GM21423 (cell line): ENCODE data around the gene TRIO.
A peak's percentile ranks its signal among the peaks of the same experiment; 100 is the strongest.

Source experiments
- ATAC-seq: cut with Tn5 transposase; IDR thresholded peaks from one replicate; pipeline ENCODE4 v1.9.1; 2021; ENCODE audit warnings: mild to moderate bottlenecking, moderate library complexity; ENCODE audit not compliant: unreplicated experiment

TRIO gene

DNA sequence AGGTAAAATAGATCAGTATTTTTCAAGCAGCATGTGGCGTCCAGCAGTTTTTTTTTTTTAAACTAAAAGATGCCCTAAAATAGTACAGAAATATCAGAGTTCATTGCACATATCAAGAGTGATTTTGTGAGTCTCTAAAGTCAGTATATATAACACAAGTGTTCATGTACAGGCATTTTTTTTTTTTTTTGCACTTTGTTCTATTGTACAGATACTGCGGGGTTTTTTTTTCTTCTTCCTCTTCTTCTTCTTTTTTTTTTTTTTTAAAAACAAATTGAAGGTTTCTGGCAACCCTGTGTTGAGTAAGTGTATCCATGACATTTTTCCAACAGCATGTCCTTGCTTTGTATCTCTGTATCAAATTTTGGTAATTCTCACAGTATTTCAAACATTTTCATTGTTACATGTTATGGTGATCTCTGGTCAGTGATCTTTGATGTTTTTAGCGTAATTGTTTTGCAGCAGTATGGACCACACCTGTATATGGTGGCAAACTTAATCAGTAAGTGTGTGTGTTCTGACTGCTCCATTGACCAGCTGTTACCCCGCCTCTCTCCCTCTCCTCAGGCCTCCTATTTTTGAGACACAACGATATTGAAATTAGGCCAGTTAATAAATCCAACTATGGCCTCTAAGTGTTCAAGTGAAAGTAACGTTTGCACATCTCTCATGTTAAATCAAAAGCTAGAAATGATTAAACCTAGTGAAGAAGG, 76.8 kb downstream of the TRIO start:
- ATAC-seq = no peak

DNA sequence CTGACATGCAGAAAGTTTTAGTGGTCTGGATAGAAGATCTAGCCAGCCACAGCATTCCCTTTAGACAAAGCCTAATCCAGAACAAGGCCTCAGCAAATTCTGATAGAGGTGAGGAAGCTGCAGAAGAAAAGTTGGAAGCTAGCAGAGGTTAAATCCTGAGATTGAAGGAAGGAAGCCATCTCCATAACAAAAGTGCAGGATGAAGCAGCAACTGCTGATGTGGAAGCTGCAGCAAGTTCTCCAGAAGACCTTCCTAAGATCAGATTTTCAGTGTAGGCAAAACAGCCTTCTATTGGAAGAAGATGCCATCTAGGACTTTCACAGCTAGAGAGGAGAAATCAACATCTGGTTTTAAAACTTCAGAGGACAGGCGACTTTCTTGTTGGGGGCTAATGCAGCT, 77.5 kb downstream of the TRIO start:
- no peak for ATAC-seq

- ATAC-seq = no peak
Observed at GRCh38 chr5:14221732-14222131, 78.6 kb downstream of the TRIO start.

GRCh38 chr5:14222206-14222605, 79.1 kb downstream of the TRIO start:
- no peak for ATAC-seq

DNA sequence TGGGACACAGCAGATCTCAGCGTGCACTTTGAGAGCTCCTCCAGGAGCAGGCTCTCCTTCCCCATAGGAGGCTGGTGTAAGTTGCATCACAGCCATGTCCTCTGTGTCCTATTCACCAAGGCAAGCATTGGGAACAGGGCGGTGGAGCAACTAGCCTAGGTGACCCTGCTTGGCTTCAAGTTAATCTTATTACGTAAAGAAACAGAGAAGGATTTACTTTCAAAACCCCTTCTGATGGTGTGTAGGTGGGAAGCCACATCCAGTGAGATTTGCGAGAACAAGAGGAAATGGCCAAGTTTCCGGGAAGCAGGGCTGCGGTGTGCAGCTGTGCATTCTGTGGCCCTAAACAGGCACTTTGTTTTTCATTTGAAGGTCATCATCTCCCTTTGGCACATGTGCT, 80.2 kb downstream of the TRIO start:
- no peak for ATAC-seq

DNA sequence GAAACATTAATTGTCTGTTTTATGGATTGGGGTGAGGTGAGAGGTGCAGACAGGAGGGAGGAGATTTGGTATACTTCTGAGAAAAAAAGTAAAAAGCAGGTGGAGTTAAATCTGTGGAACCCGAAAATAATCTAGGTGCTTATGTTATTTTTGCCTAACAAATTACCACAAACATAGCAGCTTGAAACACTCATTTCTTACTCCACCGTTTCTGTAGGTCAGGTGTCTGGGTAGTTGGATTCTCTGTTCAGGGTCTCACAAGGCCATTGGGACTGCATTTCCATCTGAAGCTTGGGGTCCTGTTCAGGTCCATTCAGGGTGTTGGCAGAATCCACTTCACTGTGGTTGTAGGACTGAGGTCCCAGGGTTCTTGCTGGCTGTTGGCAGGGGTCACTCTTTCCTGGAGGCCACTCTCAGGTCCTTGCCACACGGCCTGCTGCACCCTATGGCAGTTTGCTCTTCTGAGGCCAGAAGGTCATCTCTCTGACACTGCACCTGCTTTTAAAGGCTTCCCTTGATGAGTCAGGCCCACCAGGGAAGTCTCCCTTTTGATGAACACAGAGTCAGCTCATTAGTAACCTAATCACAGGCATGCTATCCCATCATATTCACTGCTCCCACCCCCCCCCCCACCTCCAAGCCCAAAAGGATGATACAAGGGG, 82.2 kb downstream of the TRIO start:
- no peak for ATAC-seq

- ATAC-seq = no peak
Observed at GRCh38 chr5:14226149-14226548, 83.0 kb downstream of the TRIO start.

GRCh38 chr5:14226554-14226953, 83.4 kb downstream of the TRIO start:
- ATAC-seq = no peak

GRCh38 chr5:14226992-14227391, 83.8 kb downstream of the TRIO start:
- no peak for ATAC-seq

DNA sequence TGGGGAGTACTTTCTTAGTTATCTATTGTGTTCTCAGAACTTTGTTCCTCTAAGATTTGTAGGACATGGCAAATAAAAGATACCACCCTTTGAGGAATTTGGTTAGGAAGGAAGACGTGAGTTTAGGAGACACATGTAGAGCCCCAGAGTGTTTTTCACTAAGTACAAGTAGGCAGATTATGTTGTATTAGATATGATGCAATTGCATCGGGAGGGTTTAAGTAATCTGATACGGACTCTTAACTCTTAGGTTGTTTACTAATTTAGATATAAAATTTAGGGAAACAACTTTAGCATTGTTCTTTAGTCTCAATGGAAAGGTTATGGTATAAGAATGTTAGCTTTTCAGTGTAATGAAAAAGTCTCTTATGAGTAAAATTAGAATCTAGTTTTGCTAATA, 84.4 kb downstream of the TRIO start:
- no peak for ATAC-seq

- no peak for ATAC-seq
Observed at GRCh38 chr5:14228219-14228618, 85.1 kb downstream of the TRIO start.

DNA sequence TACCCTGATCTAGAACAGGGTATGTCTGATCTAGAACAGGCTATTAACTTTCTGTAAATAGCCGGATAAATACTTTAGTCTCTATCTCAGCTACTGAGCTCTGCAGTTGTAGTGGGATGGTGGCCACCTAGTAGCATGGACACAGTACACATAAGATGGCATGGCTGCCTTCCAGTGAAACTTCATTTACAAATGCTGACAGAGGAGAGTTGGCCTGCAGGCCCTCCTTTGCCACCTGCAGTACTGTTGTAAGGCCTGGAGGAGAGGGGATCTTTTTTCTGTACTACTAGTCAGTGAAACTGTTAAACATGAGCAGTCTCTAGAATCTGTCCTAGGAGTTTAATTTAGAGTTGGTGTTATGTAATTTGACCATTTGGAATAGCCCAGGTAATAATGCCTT, 86.0 kb downstream of the TRIO start:
- ATAC-seq = no peak

DNA sequence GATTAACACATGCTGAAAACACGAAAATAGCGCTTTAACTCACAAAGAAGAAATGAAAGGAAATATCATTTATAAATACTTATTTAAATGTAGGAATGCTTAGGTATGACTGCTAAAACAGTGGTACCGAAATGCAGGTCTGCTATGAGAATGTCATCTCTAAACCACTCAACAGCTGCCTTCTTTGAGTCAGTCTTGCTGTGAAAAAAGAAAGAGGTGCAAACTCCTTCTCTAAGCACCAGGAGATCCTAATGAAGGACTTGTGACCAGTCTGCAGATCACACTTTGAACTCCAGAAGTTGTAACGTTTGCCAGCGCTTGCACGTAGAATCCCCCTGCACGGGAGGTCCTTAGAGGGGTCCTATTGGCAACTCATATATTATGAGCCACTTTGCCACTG, 86.6 kb downstream of the TRIO start:
- no peak for ATAC-seq

DNA sequence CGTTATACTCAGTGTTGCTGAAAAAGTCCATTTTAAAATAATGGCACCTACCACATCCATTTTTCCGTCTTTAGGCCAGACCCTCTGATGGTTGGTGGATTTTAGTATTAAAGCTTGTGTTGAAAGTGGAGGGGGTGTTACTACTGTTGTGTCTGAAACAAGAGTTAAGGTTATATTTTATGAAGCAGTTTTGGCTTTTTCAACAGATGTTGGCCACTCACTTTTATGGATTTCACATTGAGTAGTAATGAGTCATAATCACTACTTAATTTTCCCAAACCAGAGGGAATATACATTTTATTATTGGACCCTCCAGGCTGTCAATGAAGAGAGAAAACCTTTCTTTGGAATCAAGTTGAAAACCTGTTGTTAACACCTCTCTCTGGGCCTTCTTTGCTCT, 88.0 kb downstream of the TRIO start:
- ATAC-seq = no peak

GRCh38 chr5:14231890-14232289, 88.7 kb downstream of the TRIO start:
- ATAC-seq = no peak

- ATAC-seq = no peak
Observed at GRCh38 chr5:14234204-14234603, 91.1 kb downstream of the TRIO start.

- ATAC-seq = peak; percentile 52
Observed at GRCh38 chr5:14235872-14236271, 92.7 kb downstream of the TRIO start.

DNA sequence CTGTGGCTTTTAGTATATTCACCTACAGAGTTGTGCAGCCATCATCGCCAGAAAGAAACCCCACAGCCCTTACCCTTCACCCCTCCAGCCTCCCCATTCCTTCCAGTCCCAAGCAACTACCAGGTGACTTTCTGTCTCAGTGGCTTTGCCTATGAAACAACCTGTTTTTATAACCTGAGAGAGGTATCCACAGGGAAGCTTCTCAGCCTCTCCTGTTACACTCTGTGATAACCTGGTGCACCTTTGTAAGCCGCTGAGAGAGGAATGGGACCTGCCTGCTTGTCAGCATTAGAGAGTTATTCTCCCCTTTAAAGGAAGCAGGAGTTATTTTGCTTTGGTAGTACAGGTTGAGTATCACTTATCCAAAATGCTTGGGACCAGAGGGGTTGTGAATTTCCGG, 93.6 kb downstream of the TRIO start:
- ATAC-seq = no peak

DNA sequence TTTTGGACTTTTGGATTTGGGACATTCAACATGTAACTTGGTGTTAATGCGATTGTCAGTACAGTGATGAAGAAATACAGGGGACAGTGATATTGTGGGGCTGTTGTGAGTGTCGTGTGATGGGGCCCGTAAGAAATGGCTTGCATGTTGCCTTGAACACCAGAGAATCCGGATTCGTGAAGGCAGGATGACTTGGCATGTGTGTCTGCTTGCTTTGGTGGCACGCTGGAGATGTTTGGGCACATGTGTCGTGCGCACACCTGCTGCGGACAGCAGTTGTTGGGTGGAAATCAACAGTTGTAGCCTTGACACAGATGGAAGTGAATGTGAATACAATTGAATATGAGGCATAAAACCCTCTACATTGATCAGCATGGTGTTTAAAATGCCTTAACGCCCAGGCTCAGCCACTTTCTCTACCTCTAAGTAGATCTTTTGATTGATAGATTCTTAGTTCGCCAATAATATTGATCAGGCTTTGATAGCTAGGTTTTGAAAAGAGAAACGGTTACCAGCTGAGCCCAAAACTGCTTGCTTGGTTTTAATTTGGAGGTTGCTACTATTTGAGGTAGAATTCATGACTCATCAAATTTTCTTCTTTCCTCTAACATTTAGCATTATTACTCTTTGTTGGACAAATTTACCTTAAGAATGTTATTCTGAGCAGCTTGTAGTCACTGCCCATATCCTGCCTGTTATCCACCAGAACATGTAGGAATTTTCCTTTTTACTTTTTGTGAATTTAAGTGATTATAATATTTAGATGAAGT, 94.4 kb downstream of the TRIO start:
- ATAC-seq = no peak

- no peak for ATAC-seq
Observed at GRCh38 chr5:14238272-14238671, 95.1 kb downstream of the TRIO start.

DNA sequence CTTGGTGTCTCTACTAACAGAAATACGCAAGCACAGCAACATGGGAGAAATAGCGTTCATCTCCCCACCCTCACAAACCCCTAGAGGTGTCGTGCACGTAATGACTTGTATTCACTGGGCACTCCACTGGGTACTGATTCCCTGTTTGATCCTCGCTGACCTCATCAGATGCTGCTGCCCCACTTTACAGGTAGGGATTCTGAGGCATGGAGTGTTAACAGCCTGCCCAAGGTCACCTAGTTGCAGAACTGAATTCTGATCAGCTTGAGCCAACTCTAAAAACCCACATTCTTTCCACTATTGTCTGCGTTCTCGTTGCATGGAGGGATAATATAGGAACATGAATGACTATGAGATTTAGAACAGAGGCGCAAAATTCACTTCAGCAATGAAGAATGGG, 96.3 kb downstream of the TRIO start:
- no peak for ATAC-seq

GRCh38 chr5:14239951-14240350, 96.8 kb downstream of the TRIO start:
- no peak for ATAC-seq
